ENCODE results near the gene SLC66A3.

The SLC66A3 gene

GRCh38 chr2:11212645-11213044 is 57.4 kb downstream of the SLC66A3 start:
- ChIA-PET POLR2A (interaction anchor here (0.6 kb wide), 1 partner anchor 207 kb away, joined by 3 read pairs; no protein-coding TSS in a partner anchor), CTCF (interaction anchor here (1.8 kb wide), 1 partner anchor 372 kb away, joined by 3 read pairs; no protein-coding TSS in a partner anchor)
- Histone ChIP-seq H3K27ac (ENCODE audit: extremely low read depth, low read depth, low read length) (no peak overlapping the region), H3K9me3 (ENCODE audit: control insufficient read depth, insufficient read depth, low read depth, low read length) (no peaks in the 10 kb centered on the region), H3K4me3 (ENCODE audit: low read depth, low read length) (no peak overlapping the region), H3K36me3 (ENCODE audit: control insufficient read depth in 2 of 2, insufficient read depth in 1 of 2, low read length in 2 of 2) (peaks cover 36 to 55% of the 10 kb centered on the region in 2 experiments), H3K4me1 (ENCODE audit: control insufficient read depth, insufficient read depth, low read length) (no peaks in the 10 kb centered on the region)
- no peak for TF ChIP-seq ZSCAN16 (tag by site-specific recombination; IDR thresholded peaks at IDR 0.05)

GRCh38 chr2:11213090-11213638 is 57.9 kb downstream of the SLC66A3 start:
- peaks cover 36 to 58% of the 10 kb centered on the region in 2 experiments for H3K36me3 ChIP-seq (ENCODE audit: control insufficient read depth in 2 of 2, insufficient read depth in 1 of 2, low read length in 2 of 2)
- ChIA-PET CTCF (interaction anchor here (0.6 to 1.8 kb wide), 2 partner anchors 242 to 371 kb away, joined by 3 read pairs; no protein-coding TSS in a partner anchor), POLR2A (no interaction called here)

More at GRCh38 chr2:11213090-11213638, 57.9 kb downstream of the SLC66A3 start:
- Histone ChIP-seq H3K4me1 (ENCODE audit: control insufficient read depth, insufficient read depth, low read length) (no peaks in the 10 kb centered on the region), H3K4me3 (ENCODE audit: low read depth, low read length) (no peak overlapping the region), H3K27ac (ENCODE audit: extremely low read depth, low read depth, low read length) (no peak overlapping the region), H3K9me3 (ENCODE audit: control insufficient read depth, insufficient read depth, low read depth, low read length) (no peaks in the 10 kb centered on the region)
- TF ChIP-seq SP3 (tag by site-specific recombination; IDR thresholded peaks at IDR 0.05) (no peak), ZNF660 (tag by site-specific recombination; IDR thresholded peaks at IDR 0.05) (no peak), ZNF112 (tag by site-specific recombination; IDR thresholded peaks at IDR 0.05) (no peak), SP2 (tag by site-specific recombination; IDR thresholded peaks at IDR 0.05) (no peak), ZNF354C (tag by site-specific recombination; IDR thresholded peaks at IDR 0.05; ENCODE audit: borderline replicate concordance, low read depth) (no peak), IKZF3 (tag by site-specific recombination; IDR thresholded peaks at IDR 0.05) (no peak), ZNF138 (tag by site-specific recombination; IDR thresholded peaks at IDR 0.05; ENCODE audit: borderline replicate concordance) (no peak), ZNF133 (tag by site-specific recombination; IDR thresholded peaks at IDR 0.05) (no peak), ZNF416 (tag by site-specific recombination; IDR thresholded peaks at IDR 0.05) (no peak), ZNF501 (tag by site-specific recombination; IDR thresholded peaks at IDR 0.05) (no peak), OVOL3 (tag by site-specific recombination; IDR thresholded peaks at IDR 0.05) (no peak), PRDM10 (tag by site-specific recombination; IDR thresholded peaks at IDR 0.05) (no peak), ZNF10 (tag by site-specific recombination; IDR thresholded peaks at IDR 0.05) (no peak), ZNF239 (tag by site-specific recombination; IDR thresholded peaks at IDR 0.05) (no peak), TCF7L2 (IDR thresholded peaks at IDR 0.05; ENCODE audit: borderline replicate concordance, low read depth, low read length) (no peak), ZNF518A (tag by site-specific recombination; conservative IDR thresholded peaks at IDR 0.05; ENCODE audit: low read depth) (no peak), ZNF2 (tag by site-specific recombination; IDR thresholded peaks at IDR 0.05) (no peak), TRIM28 (IDR thresholded peaks at IDR 0.05; ENCODE audit: borderline replicate concordance, low read length) (no peak), ZNF391 (tag by site-specific recombination; IDR thresholded peaks at IDR 0.05; ENCODE audit: borderline replicate concordance, low read depth) (no peak), ZFHX2 (tag by site-specific recombination; conservative IDR thresholded peaks at IDR 0.05) (no peak)
